ENCODE measurements around the gene PSD2.

DNA sequence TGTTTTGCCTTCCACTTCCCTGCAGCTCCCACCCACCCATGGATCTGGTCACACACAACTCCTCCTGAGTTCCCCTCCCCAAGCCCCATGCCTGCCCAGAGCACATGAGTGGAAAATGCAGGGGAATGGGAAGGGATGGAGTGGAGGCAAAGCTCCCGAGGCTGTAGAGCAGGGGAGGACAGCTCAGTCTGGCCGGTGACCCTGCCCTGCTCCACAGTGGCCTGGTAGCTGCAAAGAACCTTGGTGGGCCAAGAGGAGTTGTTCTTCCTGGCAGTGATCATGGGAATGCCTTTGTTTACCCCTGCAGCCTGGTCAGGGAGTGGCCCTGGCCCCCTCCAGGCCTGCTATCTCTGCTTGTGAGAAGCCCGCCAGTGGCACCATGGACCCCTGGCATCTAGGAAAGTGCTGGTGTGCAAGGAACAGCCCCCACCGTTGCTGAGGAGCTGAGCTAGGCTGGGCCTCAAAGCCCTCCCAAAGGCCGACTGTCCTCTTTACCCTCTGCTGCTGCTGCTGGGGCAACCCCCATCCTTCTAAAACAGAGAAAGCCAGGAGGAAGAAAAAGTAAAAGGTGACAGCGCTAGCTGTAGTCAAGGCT is 60.4 kb downstream of the PSD2 start:
- TF ChIP-seq CTCF (IDR thresholded peaks at IDR 0.05; ENCODE audit: low read depth, low read length) (no peak), MYC (IDR thresholded peaks at IDR 0.05; ENCODE audit: low read depth, low read length) (no peak), POLR2A (IDR thresholded peaks at IDR 0.05; ENCODE audit: extremely low read depth, insufficient read length) (no peak), MAX (IDR thresholded peaks at IDR 0.05; ENCODE audit: low read depth, low read length) (no peak)

Measured in NB4 (cell line).